ENCODE measurements around the gene ENO2. TPM values are rescaled to one million over a fixed set of nuclear protein-coding genes. Genes with fewer than 3 reads are reported as not detected.

ENO2 gene
- total RNA-seq, 1 experiment from 2014 or later: 166 TPM

- Histone ChIP-seq H3K18ac (ENCODE audit: insufficient read length, low read depth, low read length) (peak within 1 kb of the TSS; percentile 85), H3K56ac (ENCODE audit: insufficient read length, low read depth, low read length) (no peak within 1 kb of the TSS), H2AK5ac (ENCODE audit: insufficient read length, low read length) (no peak within 1 kb of the TSS), H3K9ac (ENCODE audit: extremely low read depth, insufficient read length, low read length) (peak within 1 kb of the TSS; percentile 60), H2BK15ac (ENCODE audit: low read depth, low read length) (no peak within 1 kb of the TSS), H3K14ac (ENCODE audit: insufficient read depth, low read length) (peak within 1 kb of the TSS; percentile 38), H3K4ac (ENCODE audit: low read depth, low read length) (no peak within 1 kb of the TSS), H3K27ac (ENCODE audit: insufficient read length, low read depth, low read length) (no peak within 1 kb of the TSS), H2BK120ac (ENCODE audit: low read depth, low read length, poor library complexity, severe bottlenecking) (no peak within 1 kb of the TSS), H2BK5ac (ENCODE audit: insufficient read length, low read length) (no peak within 1 kb of the TSS), H4K20me1 (ENCODE audit: control insufficient read depth, insufficient read depth, insufficient read length) (no peaks in the 10 kb centered on the region), H3K4me2 (ENCODE audit: insufficient read depth, insufficient read length, low read length) (peak within 1 kb of the TSS; percentile 97), H2BK12ac (ENCODE audit: insufficient read length, low read depth, low read length) (no peak within 1 kb of the TSS), H2AFZ (ENCODE audit: low read length) (no peak within 1 kb of the TSS), H3K9me3 (ENCODE audit: control insufficient read depth, low read depth, low read length) (no peaks in the 10 kb centered on the region), H3K23me2 (ENCODE audit: insufficient read length, low read depth, low read length, poor library complexity, severe bottlenecking) (peaks cover 30% of the 10 kb centered on the region), H4K8ac (replicated peaks; ENCODE audit: insufficient read length, low read depth, low read length) (no peak within 1 kb of the TSS), H3K79me2 (ENCODE audit: insufficient read depth, low read length) (peaks cover 24% of the 10 kb centered on the region; the same call in 1 of the 2 replicates), H4K91ac (ENCODE audit: insufficient read length, low read depth, low read length) (no peak within 1 kb of the TSS), H3T11ph (ENCODE audit: low read length) (no peak within 1 kb of the TSS), H2BK20ac (ENCODE audit: low read depth, low read length, poor library complexity, severe bottlenecking) (no peak within 1 kb of the TSS), H3K27me3 (ENCODE audit: insufficient read depth, low read length) (no peaks in the 10 kb centered on the region), H3K79me1 (ENCODE audit: insufficient read depth, low read depth, low read length, poor library complexity, severe bottlenecking) (no peaks in the 10 kb centered on the region), H3K23ac (ENCODE audit: insufficient read length, low read depth, low read length) (no peak within 1 kb of the TSS), H4K5ac (ENCODE audit: insufficient read length, low read depth, low read length) (no peak within 1 kb of the TSS), H3K4me1 (ENCODE audit: insufficient read depth, low read length) (peaks cover 3% of the 10 kb centered on the region; the same call in 1 of the 2 replicates)
- WGBS (ENCODE audit: extremely low coverage, insufficient read length, low lambda C conversion rate): no CpG with 5 or more reads among the region's 66 CpGs
- peaks cover 9 to 41% (median 23%) of the 10 kb centered on the region in 3 experiments; a peak in 6 of 7 replicates for H3K36me3 Mint-ChIP-seq (ENCODE audit: insufficient read depth in 1 of 3, low read depth in 3 of 3)
- H3K4me1 Mint-ChIP-seq: peaks cover 61 to 65% of the 10 kb centered on the region in 2 experiments
- H3K27ac Mint-ChIP-seq: peak within 1 kb of the TSS; percentile 98 to 100 (median 99)
- peak within 1 kb of the TSS; percentile 96 to 98 for H3K4me3 Mint-ChIP-seq
- H3K9me3 Mint-ChIP-seq: peaks cover 0 to 2% of the 10 kb centered on the region in 2 experiments; a peak in 1 of 5 replicates
- no peak for TF ChIP-seq CTCF (conservative IDR thresholded peaks at IDR 0.05)
- H3K27me3 Mint-ChIP-seq (ENCODE audit: low read depth): peaks cover 1% of the 10 kb centered on the region; the same call in 1 of the 2 replicates
- peak; percentile 88 for DNase-seq
These were observed 13.1 kb downstream of the ENO2 start, which contains the start of gene ATN1 for GRCh38 chr12:6927379-6928021. Gene ATN1 (plus strand): TSS chr12:6927959. CDS start chr12:6934002, 6,043 bp downstream.

All from H9 (cell line).